ENCODE data around the gene DNAJC2. TPM values are rescaled to one million over a fixed set of nuclear protein-coding genes. Genes with fewer than 3 reads are reported as not detected.

DNAJC2 gene
- total RNA-seq, 2 donors from 2014 or later: 20.3 to 41.3 TPM

DNA sequence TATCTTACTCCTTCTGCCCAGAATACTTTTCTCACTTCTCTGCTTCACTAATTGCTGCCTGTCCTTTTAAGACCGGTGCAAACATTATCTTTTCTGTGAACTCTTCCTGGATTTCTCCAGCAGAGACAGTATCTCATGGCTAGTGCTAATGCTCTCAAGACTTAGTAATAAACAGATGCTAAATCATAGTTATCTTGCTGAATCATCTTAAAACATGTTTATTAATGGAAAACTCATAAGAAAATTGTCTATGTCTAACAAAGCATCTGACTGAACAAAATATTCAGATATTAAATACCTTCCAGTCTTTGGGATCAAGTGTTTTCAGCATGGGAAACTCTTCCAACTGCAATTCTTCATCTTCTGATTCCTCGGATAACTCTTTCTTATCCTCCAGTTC is 3.1 kb downstream of the DNAJC2 start:
- TF ChIP-seq, protein P1, sequence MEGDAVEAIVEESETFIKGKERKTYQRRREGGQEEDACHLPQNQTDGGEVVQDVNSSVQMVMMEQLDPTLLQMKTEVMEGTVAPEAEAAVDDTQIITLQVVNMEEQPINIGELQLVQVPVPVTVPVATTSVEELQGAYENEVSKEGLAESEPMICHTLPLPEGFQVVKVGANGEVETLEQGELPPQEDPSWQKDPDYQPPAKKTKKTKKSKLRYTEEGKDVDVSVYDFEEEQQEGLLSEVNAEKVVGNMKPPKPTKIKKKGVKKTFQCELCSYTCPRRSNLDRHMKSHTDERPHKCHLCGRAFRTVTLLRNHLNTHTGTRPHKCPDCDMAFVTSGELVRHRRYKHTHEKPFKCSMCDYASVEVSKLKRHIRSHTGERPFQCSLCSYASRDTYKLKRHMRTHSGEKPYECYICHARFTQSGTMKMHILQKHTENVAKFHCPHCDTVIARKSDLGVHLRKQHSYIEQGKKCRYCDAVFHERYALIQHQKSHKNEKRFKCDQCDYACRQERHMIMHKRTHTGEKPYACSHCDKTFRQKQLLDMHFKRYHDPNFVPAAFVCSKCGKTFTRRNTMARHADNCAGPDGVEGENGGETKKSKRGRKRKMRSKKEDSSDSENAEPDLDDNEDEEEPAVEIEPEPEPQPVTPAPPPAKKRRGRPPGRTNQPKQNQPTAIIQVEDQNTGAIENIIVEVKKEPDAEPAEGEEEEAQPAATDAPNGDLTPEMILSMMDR (IDR thresholded peaks at IDR 0.05): no peak
- Histone ChIP-seq H3K36me3 (peaks cover 13% of the 10 kb centered on the region), H3K4me3 (no peak overlapping the region), H3K27ac (no peak overlapping the region), H3K27me3 (replicated peaks; ENCODE audit: insufficient read depth) (no peaks in the 10 kb centered on the region), H3K4me1 (ENCODE audit: control insufficient read depth in 1 of 2, low read depth in 2 of 2) (peaks cover 12 to 13% of the 10 kb centered on the region in 2 donors), H3K9me3 (no peaks in the 10 kb centered on the region)
- DNase-seq (ENCODE audit: low spot score): no peak
- ATAC-seq (ENCODE audit: insufficient number of reproducible peaks, low FRiP score, low read depth): no peak

DNA sequence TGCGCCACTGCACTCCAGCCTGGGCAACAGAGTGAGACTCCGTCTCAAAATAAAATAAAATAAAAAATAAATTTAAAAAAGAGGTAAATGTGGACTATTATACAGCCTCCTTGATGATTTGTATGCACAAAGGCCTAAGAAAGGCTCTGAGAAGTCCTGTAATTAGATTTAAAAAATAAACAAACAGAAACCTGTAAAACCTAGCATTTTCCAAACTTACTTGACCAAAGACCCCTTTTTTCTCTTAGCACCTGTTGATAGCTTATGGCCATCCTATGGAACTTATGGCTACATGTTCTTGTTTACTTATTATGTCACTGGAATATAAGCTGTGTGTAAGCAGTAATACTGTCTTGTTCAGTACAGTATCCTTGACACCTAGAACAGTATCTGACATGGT is 5.7 kb downstream of the DNAJC2 start:
- Histone ChIP-seq H3K9me3 (no peaks in the 10 kb centered on the region), H3K27me3 (replicated peaks; ENCODE audit: insufficient read depth) (no peaks in the 10 kb centered on the region), H3K4me3 (no peak overlapping the region), H3K36me3 (peaks cover 15% of the 10 kb centered on the region), H3K27ac (no peak overlapping the region), H3K4me1 (ENCODE audit: control insufficient read depth in 1 of 2, low read depth in 2 of 2) (peaks cover 8 to 13% of the 10 kb centered on the region in 2 donors)
- DNase-seq (ENCODE audit: low spot score): no peak
- ATAC-seq (ENCODE audit: insufficient number of reproducible peaks, low FRiP score, low read depth): no peak
- TF ChIP-seq, protein P1 (IDR thresholded peaks at IDR 0.05): no peak

DNA sequence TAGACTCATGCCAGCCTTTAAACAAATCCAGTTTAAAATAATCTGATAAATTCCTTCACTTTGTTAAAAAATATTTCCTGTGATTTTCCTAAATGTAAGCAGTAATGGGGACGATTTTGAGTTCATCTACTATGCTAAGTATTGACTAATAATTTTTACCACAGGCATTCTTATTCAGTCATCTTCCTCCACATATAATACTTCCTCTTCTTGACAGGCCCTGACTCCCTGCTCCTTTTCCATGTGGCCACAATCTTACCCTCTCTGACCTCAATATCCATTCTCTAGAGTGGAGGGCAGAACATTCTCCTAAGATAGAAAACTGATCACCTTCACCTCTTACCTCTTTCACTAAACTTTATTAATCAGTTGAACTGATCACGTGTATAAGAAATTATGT is 7.8 kb downstream of the DNAJC2 start:
- no peaks in the 10 kb centered on the region for H3K4me1 ChIP-seq (ENCODE audit: control insufficient read depth in 1 of 2, low read depth in 2 of 2)
- TF ChIP-seq, protein P1 (IDR thresholded peaks at IDR 0.05): no peak
- no peak for DNase-seq (ENCODE audit: low spot score)
- no peak for ATAC-seq (ENCODE audit: insufficient number of reproducible peaks, low FRiP score, low read depth)
- H3K4me3 ChIP-seq: no peak overlapping the region
- H3K9me3 ChIP-seq: no peaks in the 10 kb centered on the region
- H3K27ac ChIP-seq: no peak overlapping the region
- H3K27me3 ChIP-seq (replicated peaks; ENCODE audit: insufficient read depth): no peaks in the 10 kb centered on the region
- H3K36me3 ChIP-seq: peaks cover 15% of the 10 kb centered on the region

DNA sequence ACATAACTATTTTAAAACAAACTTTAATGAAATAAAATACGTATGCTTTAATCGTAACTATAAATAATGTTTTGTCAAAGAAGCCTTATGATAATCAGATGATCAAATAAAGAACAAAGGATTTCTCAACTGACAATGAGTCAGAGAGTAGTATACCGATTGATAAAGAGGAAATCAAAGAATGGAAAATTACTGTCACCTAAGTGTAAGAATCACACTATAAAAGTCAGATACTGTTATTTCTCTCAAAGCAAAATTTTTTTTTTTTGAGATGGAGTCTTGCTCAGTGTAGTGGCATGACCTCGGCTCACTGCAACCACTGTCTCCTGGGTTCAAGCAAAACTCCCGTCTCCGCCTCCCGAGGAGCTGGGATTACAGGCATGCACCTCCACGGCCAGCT is 18.8 kb downstream of the DNAJC2 start:
- ATAC-seq (ENCODE audit: insufficient number of reproducible peaks, low FRiP score, low read depth): no peak

DNA sequence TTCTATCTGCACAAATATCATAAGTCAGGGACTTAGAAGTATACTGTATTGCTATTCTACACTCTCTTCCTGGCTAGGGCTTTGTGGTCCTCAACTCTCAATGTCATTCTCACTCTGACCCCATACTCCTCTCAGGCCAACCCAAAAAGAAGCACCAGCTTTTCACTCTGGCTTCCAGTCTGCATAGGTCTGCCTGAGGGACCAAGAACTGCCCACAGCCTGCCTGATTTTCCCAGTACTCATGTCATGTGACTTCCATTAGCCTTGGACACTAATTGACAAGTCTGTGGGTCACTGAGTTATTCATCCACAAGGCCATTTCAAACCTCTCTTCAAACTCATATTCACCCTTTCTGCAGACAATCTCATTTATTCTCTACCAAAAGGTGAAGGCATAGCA is 27.6 kb downstream of the DNAJC2 start:
- ATAC-seq (ENCODE audit: insufficient number of reproducible peaks, low FRiP score, low read depth): no peak
- TF ChIP-seq, protein P1 (IDR thresholded peaks at IDR 0.05): no peak
- Histone ChIP-seq H3K4me3 (no peak overlapping the region), H3K9me3 (no peaks in the 10 kb centered on the region), H3K27ac (no peak overlapping the region), H3K27me3 (replicated peaks; ENCODE audit: insufficient read depth) (no peaks in the 10 kb centered on the region), H3K36me3 (peaks cover 57% of the 10 kb centered on the region), H3K4me1 (ENCODE audit: control insufficient read depth in 1 of 2, low read depth in 2 of 2) (no peaks in the 10 kb centered on the region)
- no peak for DNase-seq (ENCODE audit: low spot score)

More for the DNA sequence above, 18.8 kb downstream of the DNAJC2 start:
- DNase-seq (ENCODE audit: low spot score): no peak
- no peak overlapping the region for H3K4me3 ChIP-seq
- no peaks in the 10 kb centered on the region for H3K4me1 ChIP-seq (ENCODE audit: control insufficient read depth in 1 of 2, low read depth in 2 of 2)
- H3K9me3 ChIP-seq: no peaks in the 10 kb centered on the region
- H3K27ac ChIP-seq: no peak overlapping the region
- TF ChIP-seq, protein P1 (IDR thresholded peaks at IDR 0.05): no peak
- peaks cover 11% of the 10 kb centered on the region for H3K36me3 ChIP-seq
- no peaks in the 10 kb centered on the region for H3K27me3 ChIP-seq (replicated peaks; ENCODE audit: insufficient read depth)
